HUES48 (cell line): ENCODE data around the gene MXD4.

Experiments
- H3K27ac ChIP-seq: one replicate; pipeline ENCODE4 v1.7.0; 2013; ENCODE audit warnings: low read depth, low read length, inconsistent platforms
- H3K27me3 ChIP-seq: 2 replicates; pipeline ENCODE4 v1.6.1; 2013; ENCODE audit warnings: mild to moderate bottlenecking, low read length; ENCODE audit not compliant: control insufficient read depth, insufficient read depth
- H3K36me3 ChIP-seq: 2 replicates; pipeline ENCODE4 v1.6.1; 2013; ENCODE audit warnings: low read length; ENCODE audit not compliant: control insufficient read depth, insufficient read depth
- H3K4me1 ChIP-seq: 2 replicates; pipeline ENCODE4 v1.6.1; 2013; ENCODE audit warnings: mild to moderate bottlenecking, low read length; ENCODE audit not compliant: control insufficient read depth, insufficient read depth
- H3K4me3 ChIP-seq: 2 replicates; pipeline ENCODE4 v1.5.1; 2013; ENCODE audit warnings: mild to moderate bottlenecking, low read depth, low read length
- H3K9ac ChIP-seq: 2 replicates; pipeline ENCODE4 v1.6.1; 2013; ENCODE audit warnings: mild to moderate bottlenecking, low read depth, low read length, moderate library complexity
- H3K9me3 ChIP-seq: 2 replicates; pipeline ENCODE4 v1.6.1; 2013; ENCODE audit warnings: low read length; ENCODE audit not compliant: control insufficient read depth, insufficient read depth

Gene MXD4

DNA sequence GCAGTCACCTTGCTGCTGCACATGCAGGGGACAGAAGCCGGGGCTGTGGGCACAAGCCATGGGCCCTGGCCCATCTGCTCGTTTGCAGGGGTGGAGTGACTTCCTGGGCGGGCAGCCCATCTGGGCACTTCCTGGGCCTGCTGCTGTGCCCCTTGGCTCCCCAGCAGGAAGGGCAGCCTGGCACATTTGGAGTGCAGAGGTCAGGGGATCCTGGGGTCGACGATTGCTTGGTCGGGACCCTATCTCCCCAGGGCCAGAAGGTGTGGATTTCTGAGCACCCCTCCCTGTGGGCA lies 10.9 kb upstream of the MXD4 start:
- H3K4me3 ChIP-seq, result no peak overlapping the region
- H3K4me1 ChIP-seq, result peaks cover 7% of the 10 kb centered on the region; the same call in 1 of the 2 replicates
- no peak overlapping the region for H3K27ac ChIP-seq
- no peak overlapping the region for H3K9ac ChIP-seq
- H3K9me3 ChIP-seq, result no peaks in the 10 kb centered on the region
- no peaks in the 10 kb centered on the region for H3K36me3 ChIP-seq
- no peaks in the 10 kb centered on the region for H3K27me3 ChIP-seq

DNA sequence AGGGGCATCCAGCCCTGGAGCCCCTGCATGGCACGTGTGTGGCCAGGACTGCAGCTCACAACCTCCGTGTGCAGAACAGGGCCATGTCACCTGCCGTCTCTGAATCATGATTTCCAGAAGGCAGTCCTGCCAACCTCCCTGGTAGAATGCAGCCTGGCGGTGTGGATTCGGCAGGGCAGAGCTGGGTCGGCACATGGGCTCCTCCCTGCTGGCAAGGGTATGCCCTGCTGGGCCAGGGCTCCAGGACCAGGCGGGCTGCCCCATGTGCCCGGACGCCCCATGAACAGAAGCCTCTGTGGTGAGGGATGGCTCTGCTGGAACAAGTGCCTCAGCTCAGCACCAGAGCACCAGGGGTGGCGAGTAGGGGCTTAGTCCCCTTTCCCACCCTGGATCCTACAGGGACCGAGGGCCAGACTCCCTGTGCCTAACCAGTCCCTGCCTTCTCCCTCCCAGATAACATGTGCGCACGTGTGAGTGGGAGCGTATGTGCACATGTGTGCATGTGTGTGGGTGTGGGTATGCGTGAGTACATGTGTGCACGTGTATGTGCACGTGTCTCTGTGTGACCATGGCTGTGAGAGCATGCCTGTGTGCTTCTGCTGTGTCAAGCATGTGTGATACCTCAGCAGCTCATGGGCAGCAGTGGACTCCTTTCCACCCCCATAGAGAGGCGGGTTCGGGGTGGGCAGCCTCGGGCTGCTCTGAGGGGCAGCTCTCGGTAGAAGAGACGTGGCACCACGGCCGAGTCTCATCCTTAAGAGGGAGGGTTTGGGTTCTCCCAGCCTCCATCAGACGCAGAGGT lies 10.3 kb upstream of the MXD4 start:
- Histone ChIP-seq H3K9ac (no peak overlapping the region), H3K36me3 (no peaks in the 10 kb centered on the region), H3K9me3 (no peaks in the 10 kb centered on the region)

DNA sequence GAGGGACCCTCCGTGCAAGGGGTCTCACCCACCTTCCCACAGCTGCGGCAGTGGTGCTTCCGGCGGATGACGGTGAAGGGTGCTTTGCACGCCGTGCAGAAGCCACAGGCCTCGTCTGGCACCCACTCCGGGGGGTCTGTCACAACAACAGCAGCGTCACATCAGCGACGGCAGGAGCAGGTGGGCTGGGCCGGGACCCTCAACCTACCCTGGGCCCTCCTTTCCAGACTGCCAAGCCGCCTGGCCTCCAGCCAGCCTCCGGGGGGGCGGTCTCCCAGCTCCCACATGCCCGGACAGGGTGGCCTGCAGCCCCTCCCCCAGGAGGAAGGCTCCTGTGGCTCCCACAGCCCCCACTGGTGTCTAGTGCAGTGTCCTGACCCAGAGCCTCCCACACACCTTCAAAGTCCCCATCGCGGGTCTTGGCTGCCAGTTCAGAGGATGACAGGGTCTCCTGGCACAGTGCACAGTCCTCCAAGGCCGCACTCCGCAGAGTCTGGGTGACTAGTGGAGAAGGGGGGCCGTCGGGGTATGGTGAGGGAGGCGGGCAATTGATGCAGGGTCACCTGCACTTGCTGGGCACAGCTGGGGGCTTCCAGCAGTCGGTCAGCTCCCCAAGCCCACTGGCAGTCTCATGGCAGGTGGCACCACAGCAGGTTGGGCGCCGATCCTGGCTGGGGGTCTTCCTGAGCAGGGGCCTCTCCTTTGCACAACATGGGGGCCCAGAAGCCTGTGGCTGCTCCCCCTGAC lies 9.5 kb upstream of the MXD4 start:
- Histone ChIP-seq H3K4me1 (peaks cover 7% of the 10 kb centered on the region; the same call in 1 of the 2 replicates), H3K9ac (no peak overlapping the region), H3K9me3 (no peaks in the 10 kb centered on the region), H3K4me3 (no peak overlapping the region), H3K36me3 (no peaks in the 10 kb centered on the region), H3K27ac (no peak overlapping the region), H3K27me3 (no peaks in the 10 kb centered on the region)

More for the DNA sequence above, 10.3 kb upstream of the MXD4 start:
- H3K27ac ChIP-seq, result no peak overlapping the region
- H3K4me1 ChIP-seq, result peaks cover 7% of the 10 kb centered on the region; the same call in 1 of the 2 replicates
- H3K27me3 ChIP-seq, result no peaks in the 10 kb centered on the region
- H3K4me3 ChIP-seq, result no peak overlapping the region

DNA sequence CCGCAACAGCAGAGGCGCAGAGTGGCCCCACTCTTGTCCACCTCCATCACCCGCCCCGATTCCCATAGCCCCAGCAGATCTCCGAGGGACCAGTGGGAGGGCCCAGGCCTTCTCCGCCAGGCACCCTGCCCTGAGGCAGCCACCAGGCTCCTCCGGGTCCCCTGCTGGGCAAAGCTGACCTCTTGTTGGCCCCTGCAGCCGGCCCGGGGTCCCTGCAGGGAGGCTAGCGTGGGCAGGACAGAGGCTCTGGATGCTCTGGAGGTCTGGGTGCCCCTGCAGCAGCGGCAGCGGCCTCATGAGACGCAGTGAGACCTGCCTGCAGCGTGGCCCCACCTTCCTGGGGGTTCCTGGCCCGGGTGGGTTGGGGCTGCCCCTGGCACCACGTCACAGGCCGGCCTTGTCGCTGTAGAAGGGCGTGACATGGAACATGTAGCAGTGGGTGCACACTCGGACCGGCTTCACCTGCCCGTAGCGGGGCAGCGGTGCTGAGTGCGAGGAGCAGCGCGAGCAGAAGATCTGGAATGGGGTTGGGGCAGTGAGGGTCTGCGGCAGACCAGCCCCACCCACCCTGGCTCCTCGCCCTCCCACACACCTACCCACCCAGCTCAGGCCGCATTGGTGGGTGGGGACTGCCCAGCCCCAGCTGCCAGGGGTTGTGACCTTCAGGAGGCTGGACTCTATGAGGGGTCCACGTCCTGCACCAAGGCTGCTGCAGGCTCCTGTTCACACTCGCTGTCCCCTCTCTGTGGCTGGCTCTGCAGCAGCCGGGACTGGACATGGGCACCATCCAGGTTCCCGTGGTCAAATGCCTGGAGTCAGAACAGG lies 8.6 kb upstream of the MXD4 start:
- Histone ChIP-seq H3K27me3 (no peaks in the 10 kb centered on the region), H3K9me3 (no peaks in the 10 kb centered on the region), H3K4me1 (peaks cover 7% of the 10 kb centered on the region; the same call in 1 of the 2 replicates), H3K27ac (no peak overlapping the region), H3K4me3 (no peak overlapping the region), H3K9ac (no peak overlapping the region), H3K36me3 (no peaks in the 10 kb centered on the region)

GRCh38 chr4:2269618-2270163 lies 7.8 kb upstream of the MXD4 start:
- Histone ChIP-seq H3K4me3 (no peak overlapping the region), H3K27ac (no peak overlapping the region), H3K27me3 (no peaks in the 10 kb centered on the region), H3K36me3 (no peaks in the 10 kb centered on the region), H3K9ac (no peak overlapping the region), H3K4me1 (peaks cover 7% of the 10 kb centered on the region; the same call in 1 of the 2 replicates), H3K9me3 (no peaks in the 10 kb centered on the region)

GRCh38 chr4:2269206-2269531 lies 7.3 kb upstream of the MXD4 start:
- Histone ChIP-seq H3K4me3 (no peak overlapping the region), H3K9ac (no peak overlapping the region), H3K9me3 (no peaks in the 10 kb centered on the region), H3K36me3 (no peaks in the 10 kb centered on the region), H3K27ac (no peak overlapping the region), H3K4me1 (peaks cover 7% of the 10 kb centered on the region; the same call in 1 of the 2 replicates), H3K27me3 (no peaks in the 10 kb centered on the region)

- no peak overlapping the region for H3K27ac ChIP-seq
- no peaks in the 10 kb centered on the region for H3K36me3 ChIP-seq
- no peak overlapping the region for H3K9ac ChIP-seq
- H3K4me1 ChIP-seq, result peaks cover 7% of the 10 kb centered on the region; the same call in 1 of the 2 replicates
- H3K27me3 ChIP-seq, result no peaks in the 10 kb centered on the region
- H3K4me3 ChIP-seq, result no peak overlapping the region
- no peaks in the 10 kb centered on the region for H3K9me3 ChIP-seq
Observed at GRCh38 chr4:2268357-2269205, 6.7 kb upstream of the MXD4 start.

- Histone ChIP-seq H3K27ac (no peak overlapping the region), H3K9ac (no peak overlapping the region), H3K27me3 (no peaks in the 10 kb centered on the region), H3K36me3 (no peaks in the 10 kb centered on the region), H3K4me1 (peaks cover 7% of the 10 kb centered on the region; the same call in 1 of the 2 replicates), H3K9me3 (no peaks in the 10 kb centered on the region), H3K4me3 (no peak overlapping the region)
Observed at GRCh38 chr4:2267841-2268240, 5.9 kb upstream of the MXD4 start.

- Histone ChIP-seq H3K9me3 (no peaks in the 10 kb centered on the region), H3K9ac (no peak overlapping the region), H3K4me3 (no peak overlapping the region), H3K27ac (no peak overlapping the region), H3K27me3 (no peaks in the 10 kb centered on the region), H3K36me3 (no peaks in the 10 kb centered on the region), H3K4me1 (peaks cover 7% of the 10 kb centered on the region; the same call in 1 of the 2 replicates)
Observed at GRCh38 chr4:2267320-2267811, 5.5 kb upstream of the MXD4 start.

DNA sequence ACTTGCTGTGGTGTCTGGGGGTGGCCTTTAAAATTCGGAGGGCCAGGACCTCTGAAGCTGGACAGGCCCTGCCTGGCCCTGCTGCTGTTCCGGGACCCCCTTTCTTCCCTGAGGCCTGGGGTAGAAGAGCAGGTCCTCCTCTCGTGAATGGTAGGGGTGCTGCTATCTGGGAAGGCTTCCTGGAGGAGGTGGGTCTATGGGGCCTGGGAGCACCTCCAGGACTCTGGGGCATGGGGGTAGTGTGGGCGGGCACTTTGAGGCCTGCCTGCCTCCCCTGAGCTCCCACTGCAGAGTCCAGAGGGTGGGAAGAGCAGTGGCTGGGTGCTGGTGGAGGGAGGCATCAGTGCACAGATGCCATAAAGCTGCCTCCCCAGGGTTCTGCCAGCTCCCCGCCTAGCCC lies 4.9 kb upstream of the MXD4 start:
- Histone ChIP-seq H3K27me3 (no peaks in the 10 kb centered on the region), H3K9ac (no peak overlapping the region), H3K9me3 (no peaks in the 10 kb centered on the region), H3K4me3 (no peak overlapping the region), H3K4me1 (peaks cover 7% of the 10 kb centered on the region; the same call in 1 of the 2 replicates), H3K36me3 (no peaks in the 10 kb centered on the region), H3K27ac (no peak overlapping the region)
